Testis (tissue), 3 donors: ENCODE results near the gene PPP1R14D. TPM values are rescaled to one million over a fixed set of nuclear protein-coding genes. Genes with fewer than 3 reads are reported as not detected.

Source experiments
- DNase-seq: peaks from one replicate; pipeline ENCODE4 v3.0.0-alpha.2; 2019
- H3K27ac ChIP-seq, 2 donors: fragments of 200-600 bp; sonication (generic); one replicate each; pipeline ENCODE4 v1.5.1; 2019
- H3K27me3 ChIP-seq: fragments of 200-600 bp; sonication (generic); one replicate; pipeline ENCODE4 v1.5.1; 2019
- H3K36me3 ChIP-seq: fragments of 200-600 bp; sonication (generic); one replicate; pipeline ENCODE4 v1.5.1; 2017; ENCODE audit warnings: low read depth; ENCODE audit errors: missing control alignments
- H3K4me1 ChIP-seq: fragments of 200-600 bp; sonication (generic); one replicate; pipeline ENCODE4 v1.5.1; 2019
- H3K4me3 ChIP-seq, 2 donors: fragments of 200-600 bp; sonication (generic); one replicate each; pipeline ENCODE4 v1.5.1; 2017 to 2019
- H3K9me3 ChIP-seq: fragments of 200-600 bp; sonication (generic); one replicate; pipeline ENCODE4 v1.5.1; 2017
- POLR2A ChIP-seq: fragments of 450-650 bp; IDR thresholded peaks from one replicate; pipeline ENCODE4 v1.6.1; 2017; ENCODE audit warnings: antibody characterized with exemption, mild to moderate bottlenecking, moderate library complexity
- WGBS, 2 donors: methylation state at CpG; one replicate each; pipeline ENCODE4 v1.1.5; 2018; 5-methylcytosine and 5-hydroxymethylcytosine counted together
- intact Hi-C: fragments of 100-400 bp; cut with DNase I; formaldehyde crosslinking; loops from one replicate; pipeline ENCODE4 v1.15.1; 2023; ENCODE audit warnings: low total_unique reads
- polyA plus RNA-seq: library from polyadenylated mRNA; stranded (reverse); fragments of 350-450 nt; fragmentation: Illumina TruSeq; extraction: RNeasy Lipid Tissue Mini Kit (QIAGEN cat#74804); gene quantifications from one replicate; pipeline ENCODE4 v1.2.3, GENCODE V29; 2014; ENCODE audit warnings: low read depth, low replicate concordance; ENCODE audit not compliant: insufficient read depth
- total RNA-seq, 2 donors: library from RNA; depleted of rRNA; stranded (reverse); fragments of >200 nt; gene quantifications; one replicate each; pipeline ENCODE4 v1.2.3, GENCODE V29; 2016
- TF ChIP-seq, protein P1 (sequence below), 3 experiments: fragments of 450-650 bp in 2 of 3; fragments of 200-600 bp in 1 of 3; sonication (generic) in 1 of 3; IDR thresholded peaks; one replicate each; pipeline ENCODE4 v1.5.1; 2016 to 2019; ENCODE audit warnings: antibody characterized with exemption in 3 of 3, mild to moderate bottlenecking in 2 of 3, moderate library complexity in 1 of 3

The PPP1R14D gene
- total and polyA plus RNA-seq, 3 donors from 2014 or later = 0.43 to 0.55 TPM; not detected in 1

DNA sequence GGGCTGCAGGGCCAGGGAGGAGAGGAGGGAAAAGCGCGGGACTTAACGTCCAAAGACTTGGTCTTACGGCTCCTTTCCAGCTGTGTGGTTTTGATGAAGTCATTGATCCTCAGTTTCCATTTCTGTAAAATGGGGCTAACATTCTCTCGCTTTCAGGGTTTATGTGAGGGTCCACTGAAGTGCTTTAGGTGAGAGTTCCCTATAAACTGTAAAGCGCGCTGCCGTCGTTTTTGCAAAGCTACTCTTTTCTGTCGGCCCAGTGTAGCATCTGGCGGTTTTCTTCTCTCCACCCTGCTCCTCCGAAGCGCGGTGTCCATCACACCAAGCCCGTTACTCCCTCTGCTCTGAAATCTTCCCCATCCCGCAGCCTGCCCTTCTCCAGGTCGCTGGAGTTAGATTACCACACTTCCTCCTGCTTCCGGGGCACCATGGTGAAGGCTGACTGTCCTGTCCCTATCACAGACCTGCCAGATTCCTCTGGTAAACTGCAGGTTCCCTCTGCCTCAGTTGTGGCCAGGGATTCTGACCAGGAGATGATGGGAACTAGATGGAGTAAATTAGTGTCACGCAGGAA is 20.5 kb downstream of the PPP1R14D start:
- H3K27ac ChIP-seq = peak overlapping the region; percentile 87 to 97
- H3K9me3 ChIP-seq = no peaks in the 10 kb centered on the region
- intact Hi-C loops = no loop called here
- TF ChIP-seq POLR2A = no peak
- TF ChIP-seq, protein P1, sequence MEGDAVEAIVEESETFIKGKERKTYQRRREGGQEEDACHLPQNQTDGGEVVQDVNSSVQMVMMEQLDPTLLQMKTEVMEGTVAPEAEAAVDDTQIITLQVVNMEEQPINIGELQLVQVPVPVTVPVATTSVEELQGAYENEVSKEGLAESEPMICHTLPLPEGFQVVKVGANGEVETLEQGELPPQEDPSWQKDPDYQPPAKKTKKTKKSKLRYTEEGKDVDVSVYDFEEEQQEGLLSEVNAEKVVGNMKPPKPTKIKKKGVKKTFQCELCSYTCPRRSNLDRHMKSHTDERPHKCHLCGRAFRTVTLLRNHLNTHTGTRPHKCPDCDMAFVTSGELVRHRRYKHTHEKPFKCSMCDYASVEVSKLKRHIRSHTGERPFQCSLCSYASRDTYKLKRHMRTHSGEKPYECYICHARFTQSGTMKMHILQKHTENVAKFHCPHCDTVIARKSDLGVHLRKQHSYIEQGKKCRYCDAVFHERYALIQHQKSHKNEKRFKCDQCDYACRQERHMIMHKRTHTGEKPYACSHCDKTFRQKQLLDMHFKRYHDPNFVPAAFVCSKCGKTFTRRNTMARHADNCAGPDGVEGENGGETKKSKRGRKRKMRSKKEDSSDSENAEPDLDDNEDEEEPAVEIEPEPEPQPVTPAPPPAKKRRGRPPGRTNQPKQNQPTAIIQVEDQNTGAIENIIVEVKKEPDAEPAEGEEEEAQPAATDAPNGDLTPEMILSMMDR (IDR thresholded peaks at IDR 0.05) = no peak
- peak overlapping the region; percentile 84 to 100 for H3K4me3 ChIP-seq
- DNase-seq = no peak
- WGBS, 2 donors = 11 to 46% methylated on average over 19 of the region's 19 CpGs
- H3K4me1 ChIP-seq = peaks cover 9% of the 10 kb centered on the region
- H3K27me3 ChIP-seq = no peaks in the 10 kb centered on the region
- no peaks in the 10 kb centered on the region for H3K36me3 ChIP-seq

DNA sequence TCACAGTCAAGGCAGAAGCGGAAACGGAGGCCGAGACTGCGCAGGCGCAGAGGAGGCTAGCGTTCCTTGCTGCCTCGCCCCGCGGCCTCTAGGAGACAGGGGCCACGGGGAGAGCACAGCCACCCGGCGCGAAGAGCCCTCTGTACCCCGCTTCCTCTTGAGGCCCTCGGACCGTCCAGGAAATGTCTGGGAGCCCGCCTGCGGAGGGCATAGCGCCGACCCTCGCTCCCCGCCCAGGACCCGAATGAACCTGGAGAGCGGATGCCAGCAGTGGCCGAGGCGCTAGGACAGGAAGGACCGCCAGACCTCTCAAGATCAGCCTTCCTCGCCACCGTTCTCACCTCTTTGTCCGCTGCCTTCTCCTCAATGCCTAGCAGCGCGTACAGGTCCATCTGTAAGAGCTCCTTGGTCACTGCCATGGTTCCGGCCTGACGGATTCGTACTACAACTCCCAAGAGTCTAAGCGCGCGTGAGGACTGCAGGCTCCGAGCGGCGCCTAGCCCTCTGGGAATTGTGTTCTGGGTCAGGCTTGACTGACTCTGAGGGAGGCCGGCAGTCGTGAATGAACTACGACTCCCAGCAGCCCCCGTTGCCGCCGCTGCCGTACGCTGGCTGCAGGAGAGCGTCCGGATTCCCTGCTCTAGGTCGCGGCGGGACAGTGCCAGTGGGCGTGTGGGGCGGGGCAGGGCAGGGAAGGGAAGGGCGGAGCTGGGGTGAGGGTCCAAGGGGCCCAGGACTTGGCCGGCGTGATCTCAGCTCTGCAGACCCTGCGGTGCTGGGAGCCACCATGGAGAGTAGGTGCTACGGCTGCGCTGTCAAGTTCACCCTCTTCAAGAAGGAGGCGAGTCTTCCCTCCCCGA is 21.2 kb downstream of the PPP1R14D start, which contains the start of the genes DNAJC17 and ZFYVE19:
Gene DNAJC17 (minus strand): TSS at position 446 of the 860 bp plus-strand sequence. CDS start 27 bp downstream, at position 419.
Gene ZFYVE19 (plus strand): TSS at position 62 of the 860 bp plus-strand sequence. CDS start 501 bp downstream, at position 563.
- Histone ChIP-seq H3K27me3 (no peaks in the 10 kb centered on the region), H3K36me3 (no peaks in the 10 kb centered on the region), H3K4me1 (peaks cover 9% of the 10 kb centered on the region), H3K9me3 (no peaks in the 10 kb centered on the region), H3K27ac (peak within 1 kb of the TSS; percentile 87 to 97), H3K4me3 (peak within 1 kb of the TSS; percentile 84 to 100)
- intact Hi-C loops = no loop called here
- peak; percentile 99 for DNase-seq
- peak; percentile 10 for TF ChIP-seq POLR2A
- TF ChIP-seq, protein P1 (IDR thresholded peaks at IDR 0.05) = peak in 1 of 3 experiments; percentile 16
- WGBS, 2 donors = 0 to 1% methylated on average over 20 to 64 of the region's 64 CpGs

DNA sequence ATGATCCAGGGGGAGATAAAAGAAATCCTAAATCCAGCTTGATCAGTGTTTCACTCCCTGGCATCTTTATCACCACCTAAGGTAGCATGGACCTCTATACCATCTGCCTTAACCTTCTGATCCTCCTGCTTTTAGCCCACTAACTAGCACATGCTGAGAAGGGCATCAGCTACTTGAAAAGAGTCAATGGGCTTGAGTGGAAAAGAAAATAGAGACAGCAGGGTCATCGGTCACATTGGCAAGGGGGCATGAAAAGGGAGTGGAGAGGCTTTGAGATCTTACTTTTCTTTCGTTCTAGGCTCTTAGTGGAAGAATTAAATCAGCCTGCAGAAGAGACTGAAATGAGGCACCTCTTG is 21.9 kb downstream of the PPP1R14D start:
- TF ChIP-seq POLR2A = no peak
- TF ChIP-seq, protein P1 (IDR thresholded peaks at IDR 0.05) = no peak
- Histone ChIP-seq H3K4me3 (peak overlapping the region; percentile 84 to 100), H3K4me1 (peaks cover 9% of the 10 kb centered on the region), H3K27ac (peak overlapping the region; percentile 87 to 97), H3K27me3 (no peaks in the 10 kb centered on the region), H3K9me3 (no peaks in the 10 kb centered on the region), H3K36me3 (no peaks in the 10 kb centered on the region)
- WGBS, 2 donors = 2 to 5% methylated on average over 2 of the region's 2 CpGs
- DNase-seq = no peak
- intact Hi-C loops = no loop called here

DNA sequence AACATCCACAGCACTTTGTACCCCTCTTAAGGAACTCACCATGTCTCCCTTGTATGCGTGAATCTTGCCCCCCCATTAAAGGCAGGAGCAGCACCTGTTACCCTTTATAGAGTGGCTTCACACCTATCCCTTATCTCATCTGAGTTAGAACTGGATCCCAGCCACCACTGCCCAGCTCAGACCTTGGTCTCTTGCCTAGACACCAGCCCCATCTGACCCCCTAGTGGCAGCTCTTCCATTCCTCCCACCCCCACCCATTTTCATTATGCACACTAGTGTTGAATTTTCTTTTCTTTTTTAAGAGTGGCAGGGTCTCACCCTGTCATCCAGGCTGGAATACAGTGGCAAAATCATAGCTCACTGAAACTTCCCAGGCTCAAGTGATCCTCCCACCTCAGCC is 24.8 kb downstream of the PPP1R14D start:
- Histone ChIP-seq H3K36me3 (no peaks in the 10 kb centered on the region), H3K9me3 (no peaks in the 10 kb centered on the region), H3K27me3 (no peaks in the 10 kb centered on the region), H3K27ac (no peak overlapping the region), H3K4me3 (no peak overlapping the region), H3K4me1 (peaks cover 9% of the 10 kb centered on the region)
- 85 to 94% methylated on average over 1 of the region's 1 CpG for whole genome bisulfite sequencing, 2 donors
- TF ChIP-seq POLR2A = no peak
- TF ChIP-seq, protein P1 (IDR thresholded peaks at IDR 0.05) = no peak
- DNase-seq = no peak
- intact Hi-C loops = no loop called here
